Left cardiac atrium (tissue), 4 donors: Measurements from ENCODE around the gene VAMP1. TPM values are rescaled to one million over a fixed set of nuclear protein-coding genes. Genes with fewer than 3 reads are reported as not detected.
"Not testable (repeated sequence)": the region's sequence is repeated elsewhere in the genome, so short reads cannot be mapped to it uniquely, and the experiment has no call there.

Experiments used
- ATAC-seq, 2 donors: fragments of 200-7000 bp; cut with Tn5 transposase; one replicate each; pipeline ENCODE4 v1.9.1; 2020; ENCODE audit warnings: mild to moderate bottlenecking in 2 of 2, moderate library complexity in 2 of 2
- DNase-seq: peaks from one replicate; pipeline ENCODE4 v3.0.0-alpha.2; 2020
- intact Hi-C, 2 donors: fragments of 100-400 bp; cut with DNase I; formaldehyde crosslinking; loops; one replicate each; pipeline versions ENCODE4 v1.14.1 to v1.15.1; 2022 to 2023
- total RNA-seq, 2 donors: library from RNA; stranded (reverse); fragmentation: NEBNext Ultra II Directional; extraction: Animal tissue kit (Norgen Biotek cat#: 25700); gene quantifications; one replicate each; pipeline ENCODE4 v1.2.1, GENCODE V29; 2021
- donor health status: DM: no; HTN: yes; CAD: no.
- donor health status: DM: no; HTN: yes; CAD: no; lungs with severe emphysema.
- donor health status: DM: yes; HTN: yes; CAD: no.
- donor health status: Dilated cardiomyopathy.

VAMP1 gene
- total RNA-seq, 2 donors from 2014 or later, result 3.6 to 6.2 TPM

- intact Hi-C loops, result no loop called here
- no peak for DNase-seq
These were observed 36.0 kb downstream of the VAMP1 start for GRCh38 chr12:6434205-6435140.

GRCh38 chr12:6432991-6433390 lies 37.5 kb downstream of the VAMP1 start:
- intact Hi-C loops, result no loop called here
- no peak for ATAC-seq
- DNase-seq, result no peak

More at GRCh38 chr12:6434205-6435140, 36.0 kb downstream of the VAMP1 start:
- ATAC-seq, result no peak

- intact Hi-C loops, result no loop called here
- DNase-seq, result peak; percentile 96
- peak; percentile 90 to 96 for ATAC-seq
These were observed 40.1 kb downstream of the VAMP1 start for GRCh38 chr12:6430124-6430989.

GRCh38 chr12:6428326-6428725 lies 42.2 kb downstream of the VAMP1 start:
- intact Hi-C loops, result no loop called here
- no peak for ATAC-seq
- DNase-seq, result no peak

- intact Hi-C loops, ATAC-seq, DNase-seq: not testable (repeated sequence)
These were observed 42.7 kb downstream of the VAMP1 start for GRCh38 chr12:6427796-6428195.

GRCh38 chr12:6426882-6427671 lies 43.4 kb downstream of the VAMP1 start:
- intact Hi-C loops, result no loop called here
- ATAC-seq (no peak), DNase-seq (no peak)

GRCh38 chr12:6425590-6426531 lies 44.6 kb downstream of the VAMP1 start:
- DNase-seq (no peak), ATAC-seq (no peak)
- intact Hi-C loops, result loop anchor here in 1 of 2 donors (2.0 kb wide), 1 partner anchor 39 kb away; no protein-coding TSS in a partner anchor

- DNase-seq (no peak), ATAC-seq (no peak)
- intact Hi-C loops, result loop anchor here (2.0 to 5.0 kb wide), 2 partner anchors 37 to 40 kb away; no protein-coding TSS in a partner anchor
These were observed 45.6 kb downstream of the VAMP1 start for GRCh38 chr12:6424866-6425265.

- intact Hi-C loops, result loop anchor here (2.0 to 5.0 kb wide), 2 partner anchors 38 to 41 kb away; no protein-coding TSS in a partner anchor
- ATAC-seq (peak; percentile 29 to 48), DNase-seq (no peak)
These were observed 46.5 kb downstream of the VAMP1 start for GRCh38 chr12:6424008-6424347.

- intact Hi-C loops, result loop anchor here (2.0 to 5.0 kb wide), 2 partner anchors 39 to 41 kb away; no protein-coding TSS in a partner anchor
- DNase-seq, result peak; percentile 90
- peak; percentile 97 to 98 for ATAC-seq
These were observed 47.0 kb downstream of the VAMP1 start for GRCh38 chr12:6423267-6424007.

GRCh38 chr12:6420364-6420763 lies 50.1 kb downstream of the VAMP1 start:
- ATAC-seq (no peak), DNase-seq (no peak)
- intact Hi-C loops, result loop anchor here in 1 of 2 donors (5.0 kb wide), 1 partner anchor 42 kb away; no protein-coding TSS in a partner anchor

GRCh38 chr12:6418796-6419195 lies 51.7 kb downstream of the VAMP1 start:
- no peak for ATAC-seq

GRCh38 chr12:6416596-6416995 lies 53.9 kb downstream of the VAMP1 start:
- ATAC-seq, result peak in 1 of 2 donors; percentile 81
- intact Hi-C loops, result no loop called here
- no peak for DNase-seq

More at GRCh38 chr12:6418796-6419195, 51.7 kb downstream of the VAMP1 start:
- intact Hi-C loops, result no loop called here
- no peak for DNase-seq
